A673 (cell line): ENCODE data around the gene DOCK4. TPM values are rescaled to one million over a fixed set of nuclear protein-coding genes. Genes with fewer than 3 reads are reported as not detected.
A peak's percentile ranks its signal among the peaks of the same experiment; 100 is the strongest.

Experiments used
- BruUV-seq: library from RNA; stranded (reverse); fragments of 400-500 nt; replicated peaks from 2 replicates; lab custom pipeline; 2021; lab: Mats Ljungman, UMichigan
- CTCF ChIA-PET: fragments of 300-600 bp; sonication (Branson Sonifier 250); formaldehyde crosslinking; loops from one replicate; lab custom pipeline; 2022; ENCODE audit warnings: antibody characterized with exemption; lab: Charles Lee
- POLR2A ChIA-PET: fragments of 300-600 bp; sonication (Branson Sonifier 250); formaldehyde crosslinking; loops from one replicate; lab custom pipeline; 2022; ENCODE audit warnings: antibody characterized with exemption; ENCODE audit not compliant: low non-redundant PET; lab: Charles Lee
- DNase-seq: peaks from one replicate; pipeline ENCODE4 v3.0.0-alpha.2; 2015; ENCODE audit warnings: low spot score
- H3K27ac ChIP-seq: fragments of 200-600 bp; sonication (generic); 2 replicates; pipeline ENCODE4 v1.5.1; 2016; ENCODE audit warnings: mixed run types, low read depth, mild to moderate bottlenecking, mixed read lengths, antibody characterized with exemption, low read length; ENCODE audit not compliant: poor library complexity, severe bottlenecking
- H3K27me3 ChIP-seq: fragments of 200-600 bp; sonication (generic); replicated peaks from 2 replicates; pipeline ENCODE4 v1.6.1; 2017; ENCODE audit warnings: mixed run types, low read depth, mild to moderate bottlenecking, mixed read lengths, antibody characterized with exemption, low read length; ENCODE audit not compliant: insufficient read depth, poor library complexity
- H3K36me3 ChIP-seq: fragments of 200-600 bp; sonication (generic); 2 replicates; pipeline ENCODE4 v1.6.1; 2016; ENCODE audit warnings: mixed run types, mild to moderate bottlenecking, mixed read lengths, antibody characterized with exemption, low read length; ENCODE audit not compliant: insufficient read depth, poor library complexity, severe bottlenecking
- H3K4me1 ChIP-seq: fragments of 200-600 bp; sonication (generic); 2 replicates; pipeline ENCODE4 v1.6.1; 2017; ENCODE audit warnings: mixed run types, mild to moderate bottlenecking, mixed read lengths, antibody characterized with exemption, low read length; ENCODE audit not compliant: insufficient read depth, poor library complexity, severe bottlenecking
- H3K4me3 ChIP-seq: fragments of 200-600 bp; sonication (generic); 2 replicates; pipeline ENCODE4 v1.5.1; 2016; ENCODE audit warnings: low read depth, mixed run types, mild to moderate bottlenecking, mixed read lengths, low read length; ENCODE audit not compliant: poor library complexity, severe bottlenecking
- H3K9me3 ChIP-seq: fragments of 200-600 bp; sonication (generic); 2 replicates; pipeline ENCODE4 v1.6.1; 2016; ENCODE audit warnings: mixed run types, low read depth, mild to moderate bottlenecking, mixed read lengths, antibody characterized with exemption, low read length; ENCODE audit not compliant: poor library complexity, severe bottlenecking
- EZH2 ChIP-seq: fragments of 200-600 bp; sonication (generic); IDR thresholded peaks from 2 replicates; pipeline ENCODE4 v1.6.1; 2017; ENCODE audit warnings: borderline replicate concordance, low read depth, mild to moderate bottlenecking, mixed read lengths, antibody characterized with exemption, low read length; ENCODE audit not compliant: poor library complexity, severe bottlenecking
- intact Hi-C: fragments of 100-400 bp; cut with micrococcal nuclease; formaldehyde crosslinking; loops from one replicate; pipeline ENCODE4 v1.10.0; 2022; ENCODE audit not compliant: unreplicated experiment
- total RNA-seq: library from RNA; stranded (reverse); gene quantifications from 2 replicates; pipeline ENCODE4 v1.2.3, GENCODE V29; 2021
- TF ChIP-seq, protein P1 (sequence below): fragments of 300-800, 200-600 bp; sonication (generic); conservative IDR thresholded peaks from 2 replicates; pipeline ENCODE4 v1.5.1; 2017; ENCODE audit warnings: low read depth, mild to moderate bottlenecking, antibody characterized with exemption, low read length, moderate library complexity, mixed read lengths

Gene DOCK4
- total RNA-seq, 1 experiment from 2014 or later, result 28.5 TPM

DNA sequence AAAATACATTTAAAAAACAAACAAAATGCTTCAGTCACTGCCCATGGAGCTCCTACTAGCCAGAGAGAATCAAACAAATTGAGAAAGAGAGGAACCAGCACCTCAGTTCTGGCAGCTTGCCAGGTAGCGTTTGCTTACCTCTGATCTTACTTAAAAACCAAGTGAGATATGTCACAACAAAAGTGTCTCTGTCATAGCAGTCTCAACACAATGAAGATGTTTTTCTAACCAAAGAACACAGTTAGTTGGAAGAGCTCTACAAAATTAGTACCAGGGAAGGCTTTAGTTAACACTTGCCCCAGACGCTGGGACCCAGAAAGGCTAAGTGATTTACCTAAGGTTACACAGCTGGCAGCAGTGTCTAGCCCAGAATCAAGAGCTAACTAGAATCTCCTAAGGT lies 3.4 kb downstream of the DOCK4 start:
- Histone ChIP-seq H3K27ac (no peak overlapping the region), H3K36me3 (no peaks in the 10 kb centered on the region), H3K4me3 (no peak overlapping the region), H3K9me3 (no peaks in the 10 kb centered on the region), H3K27me3 (no peaks in the 10 kb centered on the region), H3K4me1 (peaks cover 32% of the 10 kb centered on the region)
- POLR2A ChIA-PET, result interaction anchor here (0.7 kb wide), 1 partner anchor 119 kb away, joined by 6 read pairs; no protein-coding TSS in a partner anchor
- TF ChIP-seq, protein P1, sequence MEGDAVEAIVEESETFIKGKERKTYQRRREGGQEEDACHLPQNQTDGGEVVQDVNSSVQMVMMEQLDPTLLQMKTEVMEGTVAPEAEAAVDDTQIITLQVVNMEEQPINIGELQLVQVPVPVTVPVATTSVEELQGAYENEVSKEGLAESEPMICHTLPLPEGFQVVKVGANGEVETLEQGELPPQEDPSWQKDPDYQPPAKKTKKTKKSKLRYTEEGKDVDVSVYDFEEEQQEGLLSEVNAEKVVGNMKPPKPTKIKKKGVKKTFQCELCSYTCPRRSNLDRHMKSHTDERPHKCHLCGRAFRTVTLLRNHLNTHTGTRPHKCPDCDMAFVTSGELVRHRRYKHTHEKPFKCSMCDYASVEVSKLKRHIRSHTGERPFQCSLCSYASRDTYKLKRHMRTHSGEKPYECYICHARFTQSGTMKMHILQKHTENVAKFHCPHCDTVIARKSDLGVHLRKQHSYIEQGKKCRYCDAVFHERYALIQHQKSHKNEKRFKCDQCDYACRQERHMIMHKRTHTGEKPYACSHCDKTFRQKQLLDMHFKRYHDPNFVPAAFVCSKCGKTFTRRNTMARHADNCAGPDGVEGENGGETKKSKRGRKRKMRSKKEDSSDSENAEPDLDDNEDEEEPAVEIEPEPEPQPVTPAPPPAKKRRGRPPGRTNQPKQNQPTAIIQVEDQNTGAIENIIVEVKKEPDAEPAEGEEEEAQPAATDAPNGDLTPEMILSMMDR, result no peak
- TF ChIP-seq EZH2, result no peak
- DNase-seq, result no peak
- CTCF ChIA-PET, result no interaction called here
- intact Hi-C loops, result loop anchor here (10.0 kb wide), 1 partner anchor 218 kb away; no protein-coding TSS in a partner anchor
- BruUV-seq, result no TSS peak

- DNase-seq, result no peak
- no peaks in the 10 kb centered on the region for H3K27me3 ChIP-seq
- intact Hi-C loops, result loop anchor here (10.0 kb wide), 1 partner anchor 217 kb away; no protein-coding TSS in a partner anchor
- no peaks in the 10 kb centered on the region for H3K9me3 ChIP-seq
- ChIA-PET POLR2A (no interaction called here), CTCF (no interaction called here)
- TF ChIP-seq, protein P1, result no peak
- TF ChIP-seq EZH2, result no peak
- H3K4me1 ChIP-seq, result peaks cover 32% of the 10 kb centered on the region
- H3K36me3 ChIP-seq, result no peaks in the 10 kb centered on the region
- no peak overlapping the region for H3K4me3 ChIP-seq
- no peak overlapping the region for H3K27ac ChIP-seq
- no TSS peak for BruUV-seq
Observed at GRCh38 chr7:112201839-112202238, 4.4 kb downstream of the DOCK4 start.

GRCh38 chr7:112201411-112201810 lies 4.8 kb downstream of the DOCK4 start:
- ChIA-PET POLR2A (no interaction called here), CTCF (no interaction called here)
- Histone ChIP-seq H3K9me3 (no peaks in the 10 kb centered on the region), H3K4me1 (peaks cover 32% of the 10 kb centered on the region), H3K27me3 (no peaks in the 10 kb centered on the region), H3K27ac (no peak overlapping the region), H3K4me3 (no peak overlapping the region), H3K36me3 (no peaks in the 10 kb centered on the region)
- TF ChIP-seq, protein P1, result no peak
- no peak for TF ChIP-seq EZH2
- intact Hi-C loops, result loop anchor here (10.0 kb wide), 1 partner anchor 217 kb away; no protein-coding TSS in a partner anchor
- DNase-seq, result peak; percentile 51
- no TSS peak for BruUV-seq
